Stromal cell of bone marrow (primary cell): ENCODE results near the gene NR0B2.

Experiments
- DNase-seq: peaks from one replicate; pipeline ENCODE4 v3.0.0-alpha.2; 2012; ENCODE audit warnings: low read depth

NR0B2 gene

GRCh38 chr1:26932531-26932930 lies 18.8 kb upstream of the NR0B2 start:
- no peak for DNase-seq

DNA sequence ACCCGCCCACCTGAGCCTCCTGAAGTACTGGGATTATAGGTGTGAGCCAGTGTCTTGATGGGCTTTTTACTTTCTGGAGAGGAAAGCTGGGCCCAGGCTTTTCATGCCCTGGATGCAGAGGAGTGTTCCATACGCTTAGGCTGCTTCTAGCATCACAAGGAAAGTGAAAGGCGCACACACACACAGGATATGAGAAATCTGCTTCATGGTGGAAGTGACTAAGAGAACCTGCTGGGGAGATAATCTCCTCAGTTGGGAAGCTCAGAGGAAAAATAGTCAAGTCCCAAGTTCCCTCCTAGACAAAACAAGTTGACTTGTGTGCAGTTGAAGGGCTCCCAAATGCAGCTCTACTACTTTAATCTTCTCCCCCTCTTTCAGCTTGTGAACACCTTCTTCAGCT lies 9.9 kb upstream of the NR0B2 start:
- DNase-seq = no peak

- no peak for DNase-seq
Measured at GRCh38 chr1:26922901-26923300, 9.1 kb upstream of the NR0B2 start.

DNA sequence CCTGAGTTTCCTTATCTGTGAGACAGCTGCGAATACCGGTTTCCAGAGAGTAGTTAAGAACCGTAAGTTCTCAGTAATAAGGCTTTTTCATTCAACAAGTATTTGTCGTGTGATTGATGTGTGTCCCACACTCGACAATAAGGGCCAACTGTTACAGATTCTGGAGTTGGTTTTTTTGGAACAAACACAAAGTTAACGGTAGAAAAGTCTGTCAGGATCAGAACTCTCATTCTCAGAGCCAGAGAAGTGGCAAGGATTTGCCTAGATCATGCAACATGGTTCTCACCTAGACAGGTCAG lies 8.6 kb upstream of the NR0B2 start:
- DNase-seq = no peak

GRCh38 chr1:26921540-26922430 lies 8.0 kb upstream of the NR0B2 start, which contains the start of gene NUDC:
TSS of gene NUDC (plus strand) at chr1:26921743. CDS start at chr1:26921849, 106 bp downstream.
- DNase-seq = peak; percentile 97

- no peak for DNase-seq
Measured at GRCh38 chr1:26921126-26921539, 7.4 kb upstream of the NR0B2 start.

DNA sequence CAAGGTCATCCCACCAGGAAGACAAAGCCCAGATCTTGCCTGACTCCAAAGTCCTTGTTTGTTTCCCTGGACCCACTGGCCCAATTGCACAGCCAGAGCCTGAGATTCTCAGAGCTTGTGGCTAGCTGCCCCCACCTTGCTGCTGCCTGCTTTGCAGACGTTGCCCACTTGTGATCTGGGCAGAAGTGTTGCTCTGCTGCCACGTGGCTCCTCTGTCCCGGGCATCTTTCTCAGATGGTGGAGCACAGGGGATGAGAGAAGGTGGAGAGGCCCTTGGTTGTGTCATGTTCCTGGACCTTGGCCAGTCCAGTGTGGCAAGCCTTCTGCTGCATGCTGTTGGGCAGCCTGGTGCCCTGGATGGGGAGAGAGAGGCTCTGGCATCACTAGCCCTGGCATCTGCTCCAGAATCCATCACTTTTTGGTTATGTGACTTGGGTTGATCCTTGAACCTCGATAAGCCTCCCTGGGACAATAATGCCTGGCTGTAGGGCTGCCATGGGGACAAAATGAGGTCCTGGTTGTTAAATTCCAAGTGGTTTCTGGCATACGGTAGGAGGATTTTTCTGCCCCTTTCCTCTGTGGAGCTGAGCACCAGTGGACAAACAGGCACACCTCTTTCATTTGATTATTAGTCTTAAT lies 1.5 kb upstream of the NR0B2 start:
- DNase-seq = no peak

- DNase-seq = no peak
Measured at GRCh38 chr1:26913389-26913753, 404 bp downstream of the NR0B2 start.

GRCh38 chr1:26912147-26912490 lies 1.7 kb downstream of the NR0B2 start:
- no peak for DNase-seq

DNA sequence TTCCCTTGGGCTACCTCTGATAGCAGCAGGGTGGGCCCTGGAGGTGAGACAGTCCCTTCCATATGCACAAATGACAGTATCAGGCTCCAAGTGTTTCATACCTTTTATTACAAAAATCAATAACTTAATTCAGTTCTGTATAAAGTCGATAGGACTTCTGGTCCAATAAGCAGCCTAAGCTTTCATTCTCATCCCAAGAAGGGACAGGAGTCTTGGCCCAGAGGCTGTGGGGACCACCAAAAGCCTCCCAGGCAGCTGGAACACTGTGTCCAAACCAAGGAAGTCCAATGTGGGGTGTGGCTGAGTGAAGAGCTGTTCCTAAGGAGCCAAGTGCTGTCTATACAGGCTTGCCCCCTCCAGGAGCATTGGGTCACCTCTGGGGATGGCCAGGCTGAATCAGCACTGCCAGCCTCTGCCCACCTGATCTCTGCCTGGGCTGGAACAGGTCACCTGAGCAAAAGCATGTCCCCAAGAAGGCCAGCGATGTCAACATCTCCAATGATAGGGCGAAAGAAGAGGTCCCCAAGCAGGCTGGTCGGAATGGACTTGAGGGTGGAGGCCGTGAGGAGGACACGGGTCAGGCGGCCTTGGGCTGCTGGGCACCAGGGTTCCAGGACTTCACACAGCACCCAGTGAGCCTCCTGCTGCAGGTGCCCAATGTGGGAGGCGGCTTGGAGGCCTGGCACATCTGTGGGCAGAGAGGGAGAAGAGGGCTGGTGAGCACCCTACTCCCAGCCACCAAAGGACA lies 2.2 kb downstream of the NR0B2 start:
- DNase-seq = no peak

DNA sequence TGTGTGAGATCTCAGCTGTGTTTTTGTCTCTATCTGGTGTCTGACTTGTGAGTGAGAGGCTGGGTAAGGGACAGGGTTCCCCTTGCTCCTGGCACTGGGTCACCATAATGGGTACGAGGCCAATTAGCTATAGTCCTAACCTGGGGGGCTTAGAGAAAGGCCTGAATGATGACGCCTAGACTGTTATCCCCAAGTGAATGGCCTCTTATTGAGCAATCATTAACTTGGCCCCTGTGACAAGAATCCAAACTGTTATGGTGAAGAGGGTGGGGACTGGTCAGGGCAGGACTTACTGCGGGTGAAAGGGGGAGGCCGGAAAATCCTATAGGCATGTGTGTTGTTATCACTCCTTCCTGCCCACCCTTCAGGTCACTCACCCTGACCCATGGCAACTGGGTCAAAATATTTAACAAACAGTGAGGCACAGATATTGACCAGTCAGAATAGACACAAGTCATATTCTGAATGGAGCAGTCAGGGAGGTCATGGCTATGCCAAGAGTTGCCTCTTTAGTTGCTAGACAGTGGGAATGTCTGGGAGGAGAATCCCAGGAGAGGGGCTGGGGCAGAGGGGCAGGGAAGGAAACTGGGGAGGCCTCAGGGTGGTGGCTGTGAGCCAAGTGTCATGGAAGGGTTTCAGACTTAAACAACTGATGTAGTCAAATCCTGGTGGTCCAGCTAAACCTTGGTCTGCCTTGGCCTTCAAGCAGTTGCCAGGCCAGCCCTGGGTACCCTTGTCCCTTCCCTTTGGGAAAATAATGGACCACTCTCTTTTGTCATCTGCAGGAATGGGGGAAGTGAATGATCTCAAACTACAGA lies 3.2 kb downstream of the NR0B2 start:
- no peak for DNase-seq

DNA sequence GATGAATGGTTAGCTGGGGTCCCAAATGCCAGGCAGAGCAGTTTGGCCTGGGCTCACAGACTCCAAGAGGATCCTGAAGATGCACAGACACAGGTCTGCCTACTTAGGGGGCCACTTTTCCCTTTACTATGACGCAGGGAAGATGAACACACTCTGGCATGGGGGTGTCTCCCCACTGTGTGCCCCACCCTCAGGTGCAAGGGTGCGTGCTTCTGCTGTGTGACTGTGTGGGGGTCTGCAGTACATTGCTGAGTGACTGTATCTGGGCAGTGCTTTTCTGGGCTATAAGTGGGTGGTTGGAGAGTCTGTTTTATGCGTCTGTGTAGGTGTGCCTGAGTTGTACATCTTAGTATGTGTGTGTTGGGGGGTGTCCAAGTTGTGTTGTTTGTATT lies 3.8 kb downstream of the NR0B2 start:
- no peak for DNase-seq

DNA sequence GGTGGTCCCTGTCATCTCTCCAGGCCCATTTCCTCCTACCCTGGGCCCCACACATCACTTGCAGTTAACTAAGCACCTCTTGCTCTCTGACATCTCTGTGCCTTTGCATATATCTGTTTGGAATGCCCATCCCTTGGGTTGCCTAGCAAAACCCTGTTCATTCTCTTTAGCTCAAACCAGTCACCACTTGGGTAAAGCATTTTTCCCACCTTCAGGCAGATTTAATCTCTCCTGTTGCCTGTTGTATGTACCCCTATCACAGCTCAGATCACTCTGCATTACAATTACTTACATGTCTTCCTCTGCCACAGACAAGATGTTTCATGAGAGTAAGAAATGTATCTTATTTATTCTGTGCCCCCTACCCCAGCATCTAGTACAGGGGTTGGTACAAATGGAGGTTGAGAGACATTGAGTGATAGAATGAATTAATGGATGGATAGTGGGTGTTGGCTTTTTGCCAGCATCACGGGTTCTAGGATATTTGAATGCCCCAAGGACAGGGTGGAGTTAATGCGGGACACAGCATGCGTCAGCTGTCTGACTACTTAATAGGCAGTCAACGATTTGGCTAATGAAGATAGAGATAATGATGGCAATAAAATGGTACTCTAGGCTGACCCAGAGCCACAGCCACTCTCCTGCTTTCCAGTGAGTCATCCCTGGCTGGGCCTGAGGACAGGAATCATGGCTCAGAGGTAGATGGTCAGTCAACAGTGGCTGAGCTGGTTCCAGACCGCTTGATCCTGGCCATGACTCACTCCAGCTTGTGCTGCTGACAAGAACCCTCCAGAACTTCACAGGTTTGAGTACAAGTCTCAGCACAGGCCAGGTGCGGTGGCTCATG lies 6.5 kb downstream of the NR0B2 start:
- peak; percentile 84 for DNase-seq

- DNase-seq = no peak
Measured at GRCh38 chr1:26900815-26901511, 12.8 kb downstream of the NR0B2 start.

- DNase-seq = peak; percentile 87
Measured at GRCh38 chr1:26900001-26900814, 13.6 kb downstream of the NR0B2 start, which contains the start of gene GPATCH3. TSS of gene GPATCH3 (minus strand) at chr1:26900467. CDS start at chr1:26900442, 25 bp downstream.

GRCh38 chr1:26897351-26897750 lies 16.4 kb downstream of the NR0B2 start:
- DNase-seq = no peak

DNA sequence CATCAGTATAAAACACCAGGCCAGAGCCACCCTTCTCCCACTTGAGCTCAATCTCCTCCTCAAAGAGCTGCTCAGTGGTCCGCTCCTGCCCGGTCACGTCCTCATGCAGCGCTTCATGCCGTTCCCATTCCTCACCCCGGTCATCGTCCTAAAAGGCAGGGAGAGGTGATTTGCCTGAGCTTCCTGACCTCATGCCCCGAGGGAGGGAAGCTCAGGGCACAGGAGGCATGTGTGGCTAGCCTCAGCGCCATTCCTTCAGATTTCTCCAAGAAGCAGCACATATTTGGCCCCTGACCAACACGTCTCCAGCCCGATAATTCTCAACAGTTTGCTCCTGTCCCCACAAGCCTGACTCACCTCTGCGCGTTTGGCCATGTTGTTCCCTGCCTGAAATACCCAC lies 19.5 kb downstream of the NR0B2 start:
- DNase-seq = no peak

- DNase-seq = no peak
Measured at GRCh38 chr1:26890467-26890796, 23.3 kb downstream of the NR0B2 start.

- peak; percentile 57 for DNase-seq
Measured at GRCh38 chr1:26889551-26890466, 24.0 kb downstream of the NR0B2 start, which contains the start of gene GPN2. TSS of gene GPN2 (minus strand) at chr1:26890283. CDS start at chr1:26890096, 187 bp downstream.
